Caco-2 (cell line): ENCODE data around the gene LENG1. TPM values are rescaled to one million over a fixed set of nuclear protein-coding genes. Genes with fewer than 3 reads are reported as not detected.

ENCODE experiments used
- BruUV-seq: library from RNA; stranded (reverse); fragments of 400-500 nt; replicated peaks from 2 replicates; lab custom pipeline; 2021; lab: Mats Ljungman, UMichigan
- CTCF ChIA-PET: fragments of 300-600 bp; sonication (Branson Sonifier 250); formaldehyde crosslinking; loops from one replicate; lab custom pipeline; 2022; ENCODE audit warnings: antibody characterized with exemption; lab: Charles Lee
- POLR2A ChIA-PET: fragments of 300-600 bp; sonication (Branson Sonifier 250); formaldehyde crosslinking; loops from one replicate; lab custom pipeline; 2022; ENCODE audit warnings: antibody characterized with exemption; lab: Charles Lee
- DNase-seq, 2 experiments: peaks; one replicate each; pipeline versions ENCODE4 v3.0.0 to v3.0.0-alpha.2; 2020 to 2022
- H3K27me3 ChIP-seq: replicated peaks from 2 replicates; pipeline ENCODE4 v1.6.0; 2011; ENCODE audit warnings: low read length; ENCODE audit not compliant: control insufficient read depth, insufficient read depth
- H3K36me3 ChIP-seq: 2 replicates; pipeline ENCODE4 v1.5.1; 2011; ENCODE audit warnings: low read length; ENCODE audit not compliant: control insufficient read depth, insufficient read depth
- H3K4me1 ChIP-seq: fragments of 250-450 bp; sonication (Bioruptor Pico); 2 replicates; pipeline ENCODE4 v1.5.1; 2020; ENCODE audit warnings: mild to moderate bottlenecking
- H3K4me3 ChIP-seq: 2 replicates; pipeline ENCODE4 v1.5.1; 2011; ENCODE audit warnings: low read depth, mild to moderate bottlenecking, control low read depth, low read length
- H3K9me3 ChIP-seq: fragments of 250-450 bp; sonication (Bioruptor Pico); 2 replicates; pipeline ENCODE4 v1.5.1; 2020; ENCODE audit warnings: mild to moderate bottlenecking, moderate library complexity
- H3K27ac Mint-ChIP-seq: one replicate; pipeline ENCODE4 v1.8.0; 2022; ENCODE audit warnings: mixed read lengths; ENCODE audit not compliant: unreplicated experiment
- H3K27me3 Mint-ChIP-seq: one replicate; pipeline ENCODE4 v1.8.0; 2022; ENCODE audit warnings: mixed read lengths; ENCODE audit not compliant: insufficient read depth, unreplicated experiment
- H3K36me3 Mint-ChIP-seq: one replicate; pipeline ENCODE4 v1.8.0; 2022; ENCODE audit warnings: mild to moderate bottlenecking, mixed read lengths; ENCODE audit not compliant: insufficient read depth, unreplicated experiment
- H3K4me1 Mint-ChIP-seq: one replicate; pipeline ENCODE4 v1.8.0; 2022; ENCODE audit warnings: low read depth, mixed read lengths; ENCODE audit not compliant: unreplicated experiment
- H3K4me3 Mint-ChIP-seq: one replicate; pipeline ENCODE4 v1.8.0; 2022; ENCODE audit warnings: mild to moderate bottlenecking, moderate library complexity, mixed read lengths; ENCODE audit not compliant: unreplicated experiment
- H3K9me3 Mint-ChIP-seq: one replicate; pipeline ENCODE4 v1.8.0; 2022; ENCODE audit warnings: mixed read lengths; ENCODE audit not compliant: unreplicated experiment
- intact Hi-C: fragments of 100-400 bp; cut with micrococcal nuclease; formaldehyde crosslinking; loops from one replicate; pipeline ENCODE4 v1.10.0; 2022; ENCODE audit not compliant: unreplicated experiment
- total RNA-seq: library from RNA; stranded (reverse); gene quantifications from 2 replicates; pipeline ENCODE4 v1.2.3, GENCODE V29; 2022
- TF ChIP-seq, protein P1 (sequence below), 2 experiments: fragments of 200-600 bp in 1 of 2; IDR thresholded peaks; 1 replicate in 1 of 2; 2 replicates in 1 of 2; pipeline versions ENCODE4 v1.5.1 to v1.8.0; 2011 to 2022; ENCODE audit warnings: antibody characterized with exemption in 1 of 2, control low read depth in 1 of 2, inconsistent platforms in 1 of 2, low read depth in 1 of 2, low read length in 1 of 2, mild to moderate bottlenecking in 1 of 2, moderate library complexity in 1 of 2; ENCODE audit not compliant: insufficient read depth in 1 of 2, severe bottlenecking in 1 of 2, unreplicated experiment in 1 of 2

Gene LENG1
- total RNA-seq, 1 experiment from 2014 or later, result 6.9 TPM

DNA sequence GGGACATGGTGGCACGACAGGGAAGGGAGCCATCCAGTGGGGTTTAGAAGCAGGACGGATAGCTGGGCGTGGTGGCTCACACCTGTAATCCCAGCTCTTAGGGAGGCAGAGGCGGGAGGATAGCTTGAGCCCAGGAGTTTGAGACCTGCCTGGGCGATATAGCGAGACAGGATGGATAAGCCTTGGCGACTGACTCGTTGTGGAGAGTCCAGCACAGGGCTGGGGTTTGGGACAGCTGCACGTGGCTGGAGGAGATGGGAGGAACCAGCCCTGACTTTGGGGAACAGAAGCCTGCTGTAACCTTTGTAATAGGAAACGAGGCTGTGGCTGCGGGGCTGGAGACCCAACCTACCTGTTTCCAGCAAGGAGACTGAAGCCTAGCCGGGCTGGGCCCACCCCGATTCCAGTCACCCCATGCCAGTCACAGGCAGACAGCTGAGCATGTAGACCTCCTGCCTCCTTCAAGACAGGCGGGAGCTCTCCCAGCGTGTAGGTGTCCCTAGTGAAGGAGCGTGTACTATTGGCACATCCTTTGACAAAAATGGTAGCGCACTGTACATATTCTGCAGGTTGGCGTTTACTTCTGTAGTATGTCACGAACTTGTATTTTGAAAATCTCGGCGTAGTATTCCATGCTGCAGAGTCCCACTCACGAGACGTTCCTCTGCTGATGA lies 8.0 kb downstream of the LENG1 start:
- no peak overlapping the region for H3K4me3 ChIP-seq
- intact Hi-C loops, result no loop called here
- H3K9me3 ChIP-seq, result no peaks in the 10 kb centered on the region
- H3K4me1 ChIP-seq, result peaks cover under 1% of the 10 kb centered on the region; the same call in 1 of the 2 replicates
- Mint-ChIP-seq H3K4me1 (peaks cover under 1% of the 10 kb centered on the region), H3K27me3 (no peaks in the 10 kb centered on the region), H3K36me3 (peaks cover 94% of the 10 kb centered on the region), H3K4me3 (no peak overlapping the region), H3K27ac (peak overlapping the region; percentile 36), H3K9me3 (no peaks in the 10 kb centered on the region)
- H3K36me3 ChIP-seq, result peaks cover 10% of the 10 kb centered on the region
- BruUV-seq, result no TSS peak
- CTCF ChIA-PET, result interaction anchor here (2.1 kb wide), 1 partner anchor 14 kb away, joined by 5 read pairs; the partner anchor contains the start of gene CNOT3
- TF ChIP-seq, protein P1, sequence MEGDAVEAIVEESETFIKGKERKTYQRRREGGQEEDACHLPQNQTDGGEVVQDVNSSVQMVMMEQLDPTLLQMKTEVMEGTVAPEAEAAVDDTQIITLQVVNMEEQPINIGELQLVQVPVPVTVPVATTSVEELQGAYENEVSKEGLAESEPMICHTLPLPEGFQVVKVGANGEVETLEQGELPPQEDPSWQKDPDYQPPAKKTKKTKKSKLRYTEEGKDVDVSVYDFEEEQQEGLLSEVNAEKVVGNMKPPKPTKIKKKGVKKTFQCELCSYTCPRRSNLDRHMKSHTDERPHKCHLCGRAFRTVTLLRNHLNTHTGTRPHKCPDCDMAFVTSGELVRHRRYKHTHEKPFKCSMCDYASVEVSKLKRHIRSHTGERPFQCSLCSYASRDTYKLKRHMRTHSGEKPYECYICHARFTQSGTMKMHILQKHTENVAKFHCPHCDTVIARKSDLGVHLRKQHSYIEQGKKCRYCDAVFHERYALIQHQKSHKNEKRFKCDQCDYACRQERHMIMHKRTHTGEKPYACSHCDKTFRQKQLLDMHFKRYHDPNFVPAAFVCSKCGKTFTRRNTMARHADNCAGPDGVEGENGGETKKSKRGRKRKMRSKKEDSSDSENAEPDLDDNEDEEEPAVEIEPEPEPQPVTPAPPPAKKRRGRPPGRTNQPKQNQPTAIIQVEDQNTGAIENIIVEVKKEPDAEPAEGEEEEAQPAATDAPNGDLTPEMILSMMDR (IDR thresholded peaks at IDR 0.05; ENCODE audit: insufficient read depth in 1 of 2, low read depth in 1 of 2, low read length in 1 of 2, severe bottlenecking in 1 of 2, unreplicated experiment in 1 of 2), result no peak
- H3K27me3 ChIP-seq, result no peaks in the 10 kb centered on the region
- DNase-seq, result no peak
- POLR2A ChIA-PET, result no interaction called here

DNA sequence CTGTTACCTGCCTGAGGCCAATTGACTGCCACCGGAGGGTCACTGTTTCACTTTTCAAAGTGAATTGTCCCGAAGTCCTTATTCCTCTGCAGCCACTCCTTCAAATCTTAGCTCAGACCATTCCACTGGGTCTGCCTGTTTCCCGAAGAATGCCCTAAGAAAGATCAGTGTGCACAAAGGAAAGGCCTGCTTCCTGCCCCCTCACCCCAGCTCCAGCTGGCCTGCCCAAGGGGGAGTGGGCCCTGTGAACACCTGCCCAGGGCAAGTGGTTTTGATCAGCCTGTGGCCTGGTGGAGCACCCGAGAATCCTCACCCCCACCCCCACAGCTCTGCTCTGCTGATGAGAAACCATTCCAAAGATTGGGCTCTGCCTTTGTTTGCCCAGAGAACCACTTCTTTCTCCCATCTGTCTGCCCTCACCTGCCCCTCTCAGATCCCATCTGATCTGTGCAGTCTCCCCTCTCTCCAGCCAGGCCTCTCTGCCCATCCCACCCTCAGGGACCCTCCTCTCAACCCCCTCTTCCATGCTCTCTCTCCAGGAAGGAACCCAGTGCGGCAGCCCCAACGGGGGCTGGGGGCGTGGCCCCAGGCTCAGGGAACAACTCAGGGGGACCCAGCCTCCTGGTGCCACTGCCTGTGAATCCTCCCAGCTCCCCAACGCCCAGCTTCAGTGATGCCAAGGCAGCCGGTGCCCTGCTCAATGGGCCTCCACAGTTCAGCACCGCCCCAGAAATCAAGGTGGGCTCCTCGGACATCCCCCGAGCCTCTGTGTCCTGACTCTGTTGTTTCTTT lies 10.3 kb downstream of the LENG1 start:
- no peak overlapping the region for H3K4me3 Mint-ChIP-seq
- no peaks in the 10 kb centered on the region for H3K9me3 Mint-ChIP-seq
- intact Hi-C loops, result no loop called here
- Histone ChIP-seq H3K27me3 (no peaks in the 10 kb centered on the region), H3K4me3 (no peak overlapping the region), H3K36me3 (peaks cover 16% of the 10 kb centered on the region), H3K9me3 (no peaks in the 10 kb centered on the region), H3K4me1 (no peaks in the 10 kb centered on the region)
- H3K4me1 Mint-ChIP-seq, result no peaks in the 10 kb centered on the region
- H3K27ac Mint-ChIP-seq, result no peak overlapping the region
- no peaks in the 10 kb centered on the region for H3K27me3 Mint-ChIP-seq
- DNase-seq, result no peak
- no TSS peak for BruUV-seq
- H3K36me3 Mint-ChIP-seq, result peaks cover 90% of the 10 kb centered on the region
- ChIA-PET CTCF (no interaction called here), POLR2A (interaction anchor here (0.6 kb wide), 1 partner anchor 19 kb away, joined by 4 read pairs; no protein-coding TSS in a partner anchor)
- TF ChIP-seq, protein P1 (IDR thresholded peaks at IDR 0.05; ENCODE audit: insufficient read depth in 1 of 2, low read depth in 1 of 2, low read length in 1 of 2, severe bottlenecking in 1 of 2, unreplicated experiment in 1 of 2), result no peak

DNA sequence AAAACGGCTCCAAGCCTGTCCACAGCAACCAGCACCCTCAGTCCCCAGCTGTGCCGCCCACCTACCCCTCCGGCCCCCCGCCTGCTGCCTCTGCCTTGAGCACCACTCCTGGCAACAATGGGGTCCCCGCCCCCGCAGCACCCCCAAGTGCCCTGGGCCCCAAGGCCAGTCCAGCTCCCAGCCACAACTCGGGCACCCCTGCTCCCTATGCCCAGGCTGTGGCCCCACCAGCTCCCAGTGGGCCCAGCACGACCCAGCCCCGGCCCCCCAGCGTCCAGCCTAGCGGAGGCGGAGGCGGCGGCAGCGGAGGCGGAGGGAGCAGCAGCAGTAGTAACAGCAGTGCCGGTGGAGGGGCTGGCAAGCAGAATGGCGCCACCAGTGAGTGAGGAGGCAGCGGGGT lies 11.4 kb downstream of the LENG1 start:
- Mint-ChIP-seq H3K4me3 (no peak overlapping the region), H3K27ac (no peak overlapping the region), H3K36me3 (peaks cover 90% of the 10 kb centered on the region), H3K27me3 (no peaks in the 10 kb centered on the region), H3K4me1 (no peaks in the 10 kb centered on the region), H3K9me3 (no peaks in the 10 kb centered on the region)
- intact Hi-C loops, result no loop called here
- no peak for DNase-seq
- Histone ChIP-seq H3K4me3 (no peak overlapping the region), H3K4me1 (no peaks in the 10 kb centered on the region), H3K36me3 (peaks cover 17% of the 10 kb centered on the region), H3K27me3 (no peaks in the 10 kb centered on the region), H3K9me3 (no peaks in the 10 kb centered on the region)
- no TSS peak for BruUV-seq
- ChIA-PET CTCF (no interaction called here), POLR2A (interaction anchor here (1.1 kb wide), 1 partner anchor 11 kb away, joined by 7 read pairs; the partner anchor contains the start of gene CNOT3)
- TF ChIP-seq, protein P1 (IDR thresholded peaks at IDR 0.05; ENCODE audit: insufficient read depth in 1 of 2, low read depth in 1 of 2, low read length in 1 of 2, severe bottlenecking in 1 of 2, unreplicated experiment in 1 of 2), result no peak
